SU-DHL-6 (cell line): Measurements from ENCODE around the gene C5orf63.

Experiments
- H2AFZ ChIP-seq: fragments of 200-600 bp; sonication (generic); 2 replicates; pipeline ENCODE4 v1.6.1; 2014; ENCODE audit warnings: low read depth, mild to moderate bottlenecking, moderate library complexity, mixed read lengths, antibody characterized with exemption, low read length; ENCODE audit not compliant: severe bottlenecking
- H3F3A ChIP-seq: fragments of 200-600 bp; shearing (Covaris generic); 2 replicates; pipeline ENCODE4 v1.6.0; 2016; ENCODE audit warnings: antibody characterized with exemption, mild to moderate bottlenecking; ENCODE audit not compliant: insufficient read depth
- H3K27ac ChIP-seq: fragments of 200-600 bp; sonication (generic); 2 replicates; pipeline ENCODE4 v1.5.1; 2016; ENCODE audit warnings: low read depth, mild to moderate bottlenecking, low read length, moderate library complexity, mixed read lengths
- H3K27me3 ChIP-seq: fragments of 200-600 bp; sonication (generic), shearing (Covaris generic); 2 replicates; pipeline ENCODE4 v1.6.0; 2014; ENCODE audit warnings: mild to moderate bottlenecking, low read length
- H3K36me3 ChIP-seq: fragments of 200-600 bp; sonication (generic); 2 replicates; pipeline ENCODE4 v1.6.1; 2014; ENCODE audit warnings: mild to moderate bottlenecking, low read length, mixed read lengths
- H3K4me2 ChIP-seq: fragments of 300-600, 200-600 bp; shearing (Covaris generic), sonication (generic); 2 replicates; pipeline ENCODE4 v1.6.0; 2014; ENCODE audit warnings: low read length, low read depth, mild to moderate bottlenecking; ENCODE audit not compliant: poor library complexity, severe bottlenecking
- H3K4me3 ChIP-seq: fragments of 200-600 bp; sonication (generic); 2 replicates; pipeline ENCODE4 v1.5.1; 2014; ENCODE audit warnings: antibody characterized with exemption, low read length, mild to moderate bottlenecking, mixed read lengths; ENCODE audit not compliant: insufficient read depth, poor library complexity, severe bottlenecking
- H3K79me2 ChIP-seq: fragments of 200-600 bp; sonication (generic); 2 replicates; pipeline ENCODE4 v1.6.1; 2014; ENCODE audit warnings: mild to moderate bottlenecking, low read length, moderate library complexity; ENCODE audit not compliant: insufficient read depth
- H3K9ac ChIP-seq: fragments of 200-600 bp; sonication (generic); 2 replicates; pipeline ENCODE4 v1.7.0; 2014; ENCODE audit warnings: mild to moderate bottlenecking, low read length
- H3K9me2 ChIP-seq: fragments of 200-600 bp; sonication (generic); replicated peaks from 2 replicates; pipeline ENCODE4 v1.6.1; 2014; ENCODE audit warnings: low read length; ENCODE audit not compliant: insufficient read depth
- H3K9me3 ChIP-seq: fragments of 200-600 bp; sonication (generic); 2 replicates; pipeline ENCODE4 v1.6.1; 2014; ENCODE audit warnings: low read length, mixed read lengths; ENCODE audit not compliant: insufficient read depth
- H4K20me1 ChIP-seq: fragments of 200-600 bp; sonication (generic); 2 replicates; pipeline ENCODE4 v1.6.1; 2014; ENCODE audit warnings: low read depth, mild to moderate bottlenecking, antibody characterized with exemption, low read length, moderate library complexity, mixed read lengths
- EZH2phosphoT487 ChIP-seq: fragments of 200-600 bp; sonication (generic), shearing (Covaris generic); conservative IDR thresholded peaks from 2 replicates; pipeline ENCODE4 v1.6.1; 2018; ENCODE audit warnings: mild to moderate bottlenecking, antibody characterized with exemption, low read length, moderate library complexity, mixed read lengths
- TF ChIP-seq, protein P1 (sequence below): fragments of 200-600 bp; sonication (generic); IDR thresholded peaks from one replicate; pipeline ENCODE4 v1.5.1; 2017; ENCODE audit warnings: antibody characterized with exemption, mild to moderate bottlenecking, low read length, moderate library complexity; ENCODE audit not compliant: insufficient read depth, poor library complexity, severe bottlenecking

C5orf63 gene

DNA sequence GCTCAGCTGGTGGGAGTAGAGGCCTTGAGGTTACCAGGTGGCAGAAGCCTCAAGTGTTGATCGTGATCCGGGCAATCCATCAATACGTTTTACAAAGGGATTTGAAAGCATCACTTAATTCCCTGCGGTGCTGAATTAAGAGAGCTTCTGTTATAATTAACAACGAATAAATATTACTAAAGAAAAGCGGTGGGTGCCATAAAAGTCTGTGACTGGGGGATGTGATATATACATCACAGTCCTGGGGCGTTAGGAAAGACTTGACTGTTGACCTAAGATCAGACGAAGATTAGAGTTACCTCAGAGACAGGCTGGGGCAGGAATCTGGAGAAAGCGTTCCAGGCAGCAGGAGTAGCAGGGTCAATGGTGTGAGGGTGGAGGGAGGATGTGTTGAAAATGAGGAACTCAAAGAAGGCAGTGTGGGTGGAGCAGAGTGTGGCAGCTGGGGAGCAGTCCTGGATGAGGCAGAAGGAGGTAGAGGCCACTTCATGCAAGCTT is 6.7 kb upstream of the C5orf63 start:
- Histone ChIP-seq H3K27me3 (no peaks in the 10 kb centered on the region), H2AFZ (no peak overlapping the region), H3K4me2 (no peak overlapping the region), H3K27ac (no peak overlapping the region), H3F3A (no peaks in the 10 kb centered on the region), H3K36me3 (no peaks in the 10 kb centered on the region), H4K20me1 (no peaks in the 10 kb centered on the region), H3K9ac (no peak overlapping the region), H3K9me2 (no peaks in the 10 kb centered on the region), H3K79me2 (no peaks in the 10 kb centered on the region), H3K4me3 (no peak overlapping the region), H3K9me3 (no peaks in the 10 kb centered on the region)
- TF ChIP-seq, protein P1, sequence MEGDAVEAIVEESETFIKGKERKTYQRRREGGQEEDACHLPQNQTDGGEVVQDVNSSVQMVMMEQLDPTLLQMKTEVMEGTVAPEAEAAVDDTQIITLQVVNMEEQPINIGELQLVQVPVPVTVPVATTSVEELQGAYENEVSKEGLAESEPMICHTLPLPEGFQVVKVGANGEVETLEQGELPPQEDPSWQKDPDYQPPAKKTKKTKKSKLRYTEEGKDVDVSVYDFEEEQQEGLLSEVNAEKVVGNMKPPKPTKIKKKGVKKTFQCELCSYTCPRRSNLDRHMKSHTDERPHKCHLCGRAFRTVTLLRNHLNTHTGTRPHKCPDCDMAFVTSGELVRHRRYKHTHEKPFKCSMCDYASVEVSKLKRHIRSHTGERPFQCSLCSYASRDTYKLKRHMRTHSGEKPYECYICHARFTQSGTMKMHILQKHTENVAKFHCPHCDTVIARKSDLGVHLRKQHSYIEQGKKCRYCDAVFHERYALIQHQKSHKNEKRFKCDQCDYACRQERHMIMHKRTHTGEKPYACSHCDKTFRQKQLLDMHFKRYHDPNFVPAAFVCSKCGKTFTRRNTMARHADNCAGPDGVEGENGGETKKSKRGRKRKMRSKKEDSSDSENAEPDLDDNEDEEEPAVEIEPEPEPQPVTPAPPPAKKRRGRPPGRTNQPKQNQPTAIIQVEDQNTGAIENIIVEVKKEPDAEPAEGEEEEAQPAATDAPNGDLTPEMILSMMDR, result no peak
- no peak for TF ChIP-seq EZH2phosphoT487

DNA sequence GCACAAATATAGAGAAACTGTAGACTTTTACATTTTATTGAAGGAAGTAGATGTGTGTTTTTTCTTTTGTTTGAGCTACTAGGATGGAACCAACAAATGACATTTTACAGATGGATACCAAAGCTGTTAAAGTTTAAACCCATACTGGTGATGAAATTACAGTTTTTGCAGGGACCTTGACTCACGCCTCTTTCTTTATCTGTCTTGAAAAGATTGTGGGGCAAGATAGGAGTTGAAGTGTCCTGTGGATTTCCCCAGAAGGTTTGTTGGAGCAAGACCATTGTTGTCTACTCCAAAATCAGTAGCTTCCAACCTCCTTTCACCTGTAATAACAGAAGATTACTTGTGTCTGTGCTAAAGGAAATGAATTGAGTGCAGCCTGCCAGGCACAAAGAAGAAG is 4.1 kb upstream of the C5orf63 start:
- Histone ChIP-seq H3K27ac (no peak overlapping the region), H3K4me2 (no peak overlapping the region)
- TF ChIP-seq EZH2phosphoT487, result no peak
- TF ChIP-seq, protein P1, result no peak

DNA sequence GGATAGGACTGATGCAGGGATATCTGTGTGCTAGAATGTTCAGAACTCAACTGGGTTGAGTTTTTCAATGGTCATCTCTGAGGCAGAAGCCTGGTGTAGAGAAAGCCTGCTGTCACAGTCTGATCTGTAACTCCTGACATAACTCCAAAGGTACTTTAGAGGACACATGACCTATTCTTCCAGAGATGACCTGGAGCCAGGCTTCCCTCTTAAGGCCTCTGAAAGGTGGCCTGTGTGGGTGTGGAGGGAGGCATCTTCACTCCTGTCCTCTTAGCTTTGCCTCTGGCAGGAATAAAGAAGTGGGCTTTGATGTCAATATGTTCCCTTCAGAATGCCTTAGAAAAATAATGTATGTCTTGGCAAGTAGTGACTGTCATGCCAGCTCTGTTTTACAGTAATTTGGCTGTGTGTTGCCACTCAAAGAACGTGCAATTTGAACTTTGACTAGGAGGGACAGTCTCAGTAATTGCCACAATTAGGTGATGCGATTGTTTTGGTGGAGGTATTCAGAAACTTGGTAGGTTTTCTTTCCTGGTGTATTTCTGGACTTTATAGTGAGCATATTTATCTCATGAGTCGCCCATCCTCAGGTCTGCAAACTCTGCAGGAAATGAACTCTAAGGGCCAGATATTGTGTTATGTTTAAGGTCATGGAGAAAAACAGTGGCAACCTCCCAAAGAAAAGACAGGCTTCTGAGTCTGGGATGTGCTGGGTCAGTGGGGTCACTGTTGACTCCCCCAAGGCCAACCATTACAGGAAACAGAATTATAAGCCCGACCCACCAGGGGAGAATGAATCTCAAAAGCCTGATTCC is 3.2 kb upstream of the C5orf63 start:
- no peak overlapping the region for H3K27ac ChIP-seq
- no peak overlapping the region for H3K9ac ChIP-seq
- TF ChIP-seq, protein P1, result no peak
- no peak for TF ChIP-seq EZH2phosphoT487
- no peaks in the 10 kb centered on the region for H3K27me3 ChIP-seq
- peaks cover 11% of the 10 kb centered on the region; the same call in 1 of the 2 replicates for H3F3A ChIP-seq
- no peaks in the 10 kb centered on the region for H3K79me2 ChIP-seq
- H3K36me3 ChIP-seq, result no peaks in the 10 kb centered on the region
- H4K20me1 ChIP-seq, result no peaks in the 10 kb centered on the region
- H2AFZ ChIP-seq, result no peak overlapping the region
- no peaks in the 10 kb centered on the region for H3K9me2 ChIP-seq
- H3K4me2 ChIP-seq, result no peak overlapping the region
- H3K9me3 ChIP-seq, result no peaks in the 10 kb centered on the region
- no peak overlapping the region for H3K4me3 ChIP-seq

More for the DNA sequence above, 4.1 kb upstream of the C5orf63 start:
- Histone ChIP-seq H3K36me3 (no peaks in the 10 kb centered on the region), H3K79me2 (no peaks in the 10 kb centered on the region), H4K20me1 (no peaks in the 10 kb centered on the region), H3K27me3 (no peaks in the 10 kb centered on the region), H2AFZ (no peak overlapping the region), H3K9me2 (no peaks in the 10 kb centered on the region), H3F3A (peaks cover 11% of the 10 kb centered on the region; the same call in 1 of the 2 replicates), H3K9ac (no peak overlapping the region), H3K9me3 (no peaks in the 10 kb centered on the region), H3K4me3 (no peak overlapping the region)
